ENCODE data around the gene ATRNL1. TPM values are rescaled to one million over a fixed set of nuclear protein-coding genes. Genes with fewer than 3 reads are reported as not detected.

Gene ATRNL1
- polyA plus RNA-seq, 3 donors: not detected

DNA sequence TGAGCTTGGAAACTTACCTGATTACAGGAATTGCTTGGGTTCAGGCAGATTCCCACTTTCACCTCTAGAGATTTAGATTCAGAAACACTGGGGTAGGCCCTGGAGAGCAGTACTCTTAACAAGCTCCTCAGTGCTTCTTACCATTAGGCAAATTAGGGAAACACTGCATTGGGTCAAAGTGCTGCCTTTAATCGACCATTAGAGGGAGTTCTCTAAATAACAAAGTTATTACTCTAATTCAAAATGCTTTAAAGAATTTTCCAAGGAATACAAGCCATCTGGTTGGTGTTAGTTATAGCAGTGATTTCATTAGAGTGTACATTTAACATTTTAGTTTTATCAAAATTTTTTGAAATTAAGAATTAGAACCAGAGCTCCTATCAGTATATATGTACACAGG is 855.3 kb downstream of the ATRNL1 start:
- Histone ChIP-seq H3K9me3 (replicated peaks in 1 of 2; ENCODE audit: control insufficient read depth in 1 of 2, insufficient read depth in 1 of 2, low read length in 2 of 2) (no peaks in the 10 kb centered on the region), H3K27me3 (ENCODE audit: control insufficient read depth in 2 of 2, insufficient read depth in 2 of 2, low read length in 2 of 2) (no peaks in the 10 kb centered on the region), H3K4me2 (replicated peaks; ENCODE audit: extremely low read depth, low read length, poor library complexity, severe bottlenecking) (no peak overlapping the region), H3K36me3 (replicated peaks in 1 of 2; ENCODE audit: control insufficient read depth in 1 of 2, insufficient read depth in 2 of 2, low read length in 2 of 2) (no peaks in the 10 kb centered on the region), H3K27ac (ENCODE audit: low read depth in 1 of 2, low read length in 2 of 2) (no peak overlapping the region), H3K4me3 (replicated peaks in 1 of 3; ENCODE audit: low read depth in 2 of 3, low read length in 3 of 3) (no peak overlapping the region), H3K4me1 (ENCODE audit: control insufficient read depth in 1 of 2, insufficient read depth in 2 of 2, low read length in 2 of 2) (no peaks in the 10 kb centered on the region), H4K20me1 (ENCODE audit: insufficient read depth, low read length) (no peaks in the 10 kb centered on the region), H3K9ac (ENCODE audit: insufficient read depth, low read length, poor library complexity, severe bottlenecking) (no peak overlapping the region), H3K79me2 (ENCODE audit: insufficient read depth, low read length) (no peaks in the 10 kb centered on the region), H2AFZ (ENCODE audit: insufficient read depth, low read depth, low read length, poor library complexity, severe bottlenecking) (no peak overlapping the region)
- Mint-ChIP-seq H3K4me1 (no peaks in the 10 kb centered on the region), H3K9me3 (peaks cover 0 to 3% (median 0%) of the 10 kb centered on the region in 7 donors), H3K27ac (no peak overlapping the region), H3K4me3 (no peak overlapping the region), H3K27me3 (ENCODE audit: low read depth in 3 of 3) (peaks cover 0 to 2% (median 0%) of the 10 kb centered on the region in 3 donors), H3K36me3 (no peaks in the 10 kb centered on the region)
- intact Hi-C loops (cut with micrococcal nuclease): no loop called here
- TF ChIP-seq, protein P1, sequence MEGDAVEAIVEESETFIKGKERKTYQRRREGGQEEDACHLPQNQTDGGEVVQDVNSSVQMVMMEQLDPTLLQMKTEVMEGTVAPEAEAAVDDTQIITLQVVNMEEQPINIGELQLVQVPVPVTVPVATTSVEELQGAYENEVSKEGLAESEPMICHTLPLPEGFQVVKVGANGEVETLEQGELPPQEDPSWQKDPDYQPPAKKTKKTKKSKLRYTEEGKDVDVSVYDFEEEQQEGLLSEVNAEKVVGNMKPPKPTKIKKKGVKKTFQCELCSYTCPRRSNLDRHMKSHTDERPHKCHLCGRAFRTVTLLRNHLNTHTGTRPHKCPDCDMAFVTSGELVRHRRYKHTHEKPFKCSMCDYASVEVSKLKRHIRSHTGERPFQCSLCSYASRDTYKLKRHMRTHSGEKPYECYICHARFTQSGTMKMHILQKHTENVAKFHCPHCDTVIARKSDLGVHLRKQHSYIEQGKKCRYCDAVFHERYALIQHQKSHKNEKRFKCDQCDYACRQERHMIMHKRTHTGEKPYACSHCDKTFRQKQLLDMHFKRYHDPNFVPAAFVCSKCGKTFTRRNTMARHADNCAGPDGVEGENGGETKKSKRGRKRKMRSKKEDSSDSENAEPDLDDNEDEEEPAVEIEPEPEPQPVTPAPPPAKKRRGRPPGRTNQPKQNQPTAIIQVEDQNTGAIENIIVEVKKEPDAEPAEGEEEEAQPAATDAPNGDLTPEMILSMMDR (IDR thresholded peaks at IDR 0.05): no peak
- no peak for DNase-seq
- WGBS (ENCODE audit: insufficient coverage): no CpG with 5 or more reads among the region's 1 CpG

DNA sequence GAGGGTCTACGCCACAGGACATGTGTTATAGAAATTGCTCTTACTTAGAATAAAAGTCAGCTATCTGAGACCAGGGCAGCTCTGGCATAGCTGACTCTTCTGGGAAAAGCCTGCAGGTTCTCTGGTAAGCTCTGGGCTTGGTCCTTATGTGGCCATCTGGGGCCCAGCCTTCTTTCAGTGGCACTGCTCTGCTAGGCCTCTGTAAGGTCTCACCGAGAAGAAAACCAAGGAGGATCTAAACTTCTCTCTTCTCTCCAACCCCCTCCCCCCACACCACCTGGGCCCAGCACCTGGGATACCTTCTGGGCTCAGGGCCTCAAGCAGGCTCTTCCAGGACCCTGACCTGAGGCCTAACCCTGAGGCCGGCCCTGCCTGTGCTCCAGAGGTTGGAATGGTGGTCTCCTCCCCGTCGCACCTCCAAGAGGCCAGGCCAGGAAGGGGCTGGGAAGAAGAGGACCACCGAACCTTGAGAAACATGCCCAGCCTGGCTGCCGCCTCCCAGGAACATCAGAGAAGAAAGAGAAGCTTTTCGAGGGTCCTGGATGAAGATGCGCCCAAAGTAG is 856.2 kb downstream of the ATRNL1 start:
- no peak for DNase-seq
- Histone ChIP-seq H4K20me1 (ENCODE audit: insufficient read depth, low read length) (no peaks in the 10 kb centered on the region), H3K27me3 (ENCODE audit: control insufficient read depth in 2 of 2, insufficient read depth in 2 of 2, low read length in 2 of 2) (no peaks in the 10 kb centered on the region), H3K9me3 (replicated peaks in 1 of 2; ENCODE audit: control insufficient read depth in 1 of 2, insufficient read depth in 1 of 2, low read length in 2 of 2) (no peaks in the 10 kb centered on the region), H3K36me3 (replicated peaks in 1 of 2; ENCODE audit: control insufficient read depth in 1 of 2, insufficient read depth in 2 of 2, low read length in 2 of 2) (no peaks in the 10 kb centered on the region), H3K79me2 (ENCODE audit: insufficient read depth, low read length) (no peaks in the 10 kb centered on the region), H3K9ac (ENCODE audit: insufficient read depth, low read length, poor library complexity, severe bottlenecking) (no peak overlapping the region), H2AFZ (ENCODE audit: insufficient read depth, low read depth, low read length, poor library complexity, severe bottlenecking) (no peak overlapping the region), H3K4me1 (ENCODE audit: control insufficient read depth in 1 of 2, insufficient read depth in 2 of 2, low read length in 2 of 2) (no peaks in the 10 kb centered on the region), H3K4me2 (replicated peaks; ENCODE audit: extremely low read depth, low read length, poor library complexity, severe bottlenecking) (no peak overlapping the region), H3K27ac (ENCODE audit: low read depth in 1 of 2, low read length in 2 of 2) (no peak overlapping the region), H3K4me3 (replicated peaks in 1 of 3; ENCODE audit: low read depth in 2 of 3, low read length in 3 of 3) (no peak overlapping the region)
- H3K4me1 Mint-ChIP-seq: no peaks in the 10 kb centered on the region
- H3K27me3 Mint-ChIP-seq (ENCODE audit: low read depth in 3 of 3): peaks cover 0 to 2% (median 0%) of the 10 kb centered on the region in 3 donors
- no peak overlapping the region for H3K4me3 Mint-ChIP-seq
- TF ChIP-seq, protein P1 (IDR thresholded peaks at IDR 0.05): no peak
- 88% methylated on average over 5 of the region's 9 CpGs for WGBS (ENCODE audit: insufficient coverage)
- intact Hi-C loops (cut with micrococcal nuclease): no loop called here
- no peaks in the 10 kb centered on the region for H3K9me3 Mint-ChIP-seq
- H3K36me3 Mint-ChIP-seq: no peaks in the 10 kb centered on the region
- H3K27ac Mint-ChIP-seq: no peak overlapping the region

Data from CD14-positive monocyte (primary cell).